GM21786 (cell line): ENCODE data around the gene SNAPIN.
"Not testable (repeated sequence)": the region's sequence is repeated elsewhere in the genome, so short reads cannot be mapped to it uniquely, and the experiment has no call there.

Experiments
- ATAC-seq: cut with Tn5 transposase; IDR thresholded peaks from one replicate; pipeline ENCODE4 v1.9.1; 2021; ENCODE audit not compliant: unreplicated experiment

SNAPIN gene

DNA sequence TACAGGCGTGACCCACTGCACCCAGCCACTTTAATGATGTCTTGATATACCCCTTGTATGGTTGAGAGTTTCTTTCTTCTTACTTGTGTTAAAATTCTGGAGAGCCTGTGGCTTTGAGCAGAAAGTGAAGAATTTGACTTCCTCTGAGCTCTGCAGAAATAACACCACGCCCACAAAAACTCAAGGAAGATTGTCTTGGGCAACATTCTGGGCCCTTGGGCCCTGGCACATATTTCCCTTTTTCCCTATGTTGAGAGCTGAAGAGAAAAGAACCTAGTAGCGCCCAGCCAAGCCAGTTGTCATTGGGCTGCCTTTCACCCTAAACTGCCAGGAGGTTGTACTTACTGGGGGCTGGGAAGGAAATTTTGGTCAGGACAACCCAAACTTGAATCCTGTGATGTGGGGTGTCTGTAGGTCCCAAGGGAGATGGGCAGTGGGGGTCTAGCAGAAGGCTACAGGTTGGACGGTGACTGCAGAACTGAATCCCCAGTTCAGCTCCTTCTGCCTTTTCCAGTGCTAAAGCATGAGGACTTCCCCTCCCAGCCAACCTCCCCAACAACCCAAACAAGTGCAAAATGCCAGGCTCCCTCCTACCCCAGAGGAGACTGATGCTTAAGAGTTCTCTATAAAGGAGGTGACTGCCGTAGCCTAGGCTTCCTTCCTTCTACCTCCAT, 11.7 kb upstream of the SNAPIN start:
- no peak for ATAC-seq

DNA sequence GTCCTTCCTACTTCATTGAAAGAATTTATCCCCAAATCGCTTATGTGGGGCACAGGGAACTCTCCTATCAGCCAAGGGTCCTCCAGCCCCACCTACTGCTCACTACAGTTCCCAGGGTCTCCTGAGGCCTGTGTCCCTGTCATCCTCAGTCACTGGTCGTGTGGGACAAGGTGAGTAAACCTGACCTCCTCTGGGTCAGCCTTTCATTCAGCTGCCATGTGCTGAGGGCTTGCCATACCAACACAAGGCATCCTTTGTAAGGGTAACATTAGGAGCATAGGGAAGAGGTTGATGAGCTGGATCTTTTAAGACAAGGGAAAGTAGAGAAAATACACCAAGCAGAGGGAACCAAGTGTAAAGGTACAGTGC, 11.2 kb upstream of the SNAPIN start:
- ATAC-seq, result no peak

DNA sequence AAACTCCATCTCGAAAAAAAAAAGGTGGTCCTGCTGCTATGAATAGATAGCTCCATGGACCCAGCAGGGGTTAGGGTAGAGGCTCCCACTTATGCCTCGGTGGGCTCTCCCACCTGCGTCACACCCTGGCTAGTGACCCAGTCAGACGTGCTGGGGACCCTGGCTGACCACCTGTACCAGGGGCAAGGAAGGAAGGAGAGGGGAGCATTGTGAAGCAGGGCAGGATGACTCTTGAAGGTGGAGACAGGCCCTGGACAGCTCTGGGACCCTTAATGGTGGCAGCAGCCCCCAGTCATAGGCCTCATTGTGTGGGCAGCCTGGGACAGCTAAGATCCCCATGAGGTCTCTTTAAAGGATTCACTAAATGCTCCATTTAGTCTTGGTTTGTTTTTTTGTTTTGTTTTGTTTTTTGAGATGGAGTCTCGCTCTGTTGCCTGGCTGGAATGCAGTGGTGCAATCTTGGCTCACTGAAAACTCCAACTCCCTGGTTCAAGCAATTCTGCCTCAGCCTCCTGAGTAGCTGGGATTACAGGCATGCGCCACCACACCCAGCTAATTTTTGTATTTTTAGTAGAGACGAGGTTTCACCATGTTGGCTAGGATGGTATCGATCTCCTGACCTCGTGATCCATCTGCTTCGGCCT, 10.4 kb upstream of the SNAPIN start:
- no peak for ATAC-seq

DNA sequence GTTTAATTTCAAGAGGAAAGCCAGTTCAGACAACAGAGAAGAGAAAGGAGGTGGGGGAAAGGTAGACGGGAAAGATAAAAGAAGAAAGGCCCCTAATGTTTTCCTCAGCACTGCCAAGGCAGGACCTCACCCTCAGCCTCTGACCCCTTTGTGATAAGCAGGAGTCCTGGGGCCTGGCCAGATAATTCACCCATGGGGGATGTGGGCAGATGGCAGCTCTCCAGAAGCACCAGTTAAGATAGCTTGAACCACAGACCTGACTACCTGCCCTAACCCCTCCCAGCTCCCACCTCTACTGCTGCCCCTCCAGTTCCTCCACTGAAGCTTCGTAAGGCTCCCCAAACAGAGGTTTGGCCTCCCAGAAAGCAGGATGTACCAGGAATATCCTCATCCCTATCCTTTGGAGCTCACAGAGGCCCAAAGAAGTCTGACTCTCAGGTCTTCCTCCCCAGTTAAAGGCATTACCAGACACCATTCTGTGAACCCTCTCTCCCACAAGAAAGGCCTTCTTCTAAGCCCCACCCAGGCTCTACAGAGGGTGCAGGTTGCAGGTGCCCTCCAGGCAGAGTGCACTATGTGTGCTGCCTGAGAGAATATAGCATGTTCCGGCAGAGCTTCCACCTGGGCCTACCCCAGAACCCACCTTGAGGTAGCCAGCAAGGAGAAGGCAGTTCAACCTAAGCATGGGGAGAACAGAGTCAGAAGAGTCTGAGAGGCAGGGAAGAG, 9.2 kb upstream of the SNAPIN start:
- no peak for ATAC-seq

DNA sequence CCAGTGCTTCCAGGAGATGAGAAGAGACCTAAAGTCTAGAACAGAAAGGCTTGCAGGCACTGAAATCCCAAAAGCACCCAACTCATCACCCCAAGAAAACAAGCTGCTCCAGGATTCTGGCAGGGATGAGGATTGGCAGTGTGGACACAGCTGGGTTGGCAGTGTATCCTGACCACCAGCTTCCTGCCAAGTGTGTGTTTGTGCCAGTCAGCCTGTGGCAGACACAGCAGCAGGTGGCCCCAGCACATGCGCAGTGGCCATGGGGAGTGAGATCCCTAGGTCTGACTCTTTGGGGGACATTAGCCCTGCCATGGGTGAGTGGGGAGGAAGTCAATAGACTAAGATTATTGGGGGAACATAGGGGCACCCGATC, 8.7 kb upstream of the SNAPIN start:
- no peak for ATAC-seq

DNA sequence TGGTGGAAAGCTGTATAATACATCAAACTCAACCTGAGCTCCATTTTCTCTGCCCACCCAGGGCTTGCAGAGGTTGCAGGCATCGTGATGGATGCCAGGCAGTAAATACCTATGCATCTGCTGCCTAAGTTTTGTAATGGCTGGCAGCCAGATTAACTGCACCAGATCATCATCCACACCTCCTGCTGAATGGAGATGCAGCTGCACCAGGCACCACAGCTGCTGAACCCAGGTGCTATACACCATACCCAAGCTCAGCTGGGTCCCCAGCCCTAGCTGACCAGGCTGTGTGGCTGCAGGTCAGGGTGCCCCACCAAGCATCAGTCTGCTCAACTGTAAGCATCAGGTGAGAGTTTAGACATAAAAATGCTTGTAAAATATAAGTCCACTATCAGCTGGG, 6.7 kb upstream of the SNAPIN start:
- ATAC-seq, result no peak

DNA sequence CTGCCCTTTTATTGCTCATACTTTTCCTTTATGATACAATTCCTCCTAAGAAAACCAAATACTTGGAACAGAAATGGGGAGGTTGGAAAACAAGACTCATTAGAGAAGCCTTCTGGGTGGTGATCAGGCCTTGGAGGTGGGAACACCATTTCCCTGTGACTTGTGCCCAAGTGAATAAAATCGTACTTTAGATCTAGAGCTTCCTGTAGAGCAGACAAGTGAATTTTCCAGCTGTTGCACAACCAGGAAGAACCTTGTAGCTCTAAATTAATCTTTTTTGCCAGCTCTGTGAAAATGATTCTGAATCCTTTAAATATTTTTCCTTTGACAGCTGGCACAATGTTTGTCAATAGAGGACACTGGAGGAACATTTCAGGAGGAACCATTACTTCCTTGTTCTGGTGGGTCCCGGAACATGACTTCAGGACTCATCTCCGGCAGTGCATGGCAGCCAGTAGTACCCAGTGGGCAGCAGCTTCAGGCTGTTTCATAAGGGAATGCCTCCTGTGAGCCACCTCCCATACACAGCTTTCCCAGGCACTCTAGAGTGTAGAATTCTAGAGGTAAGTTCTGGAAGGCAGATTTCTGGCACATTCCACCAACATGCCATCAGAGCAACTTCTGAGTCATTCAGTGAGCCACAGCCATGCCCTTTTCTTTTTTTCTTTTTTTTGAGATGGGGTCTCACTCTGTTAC, 5.5 kb upstream of the SNAPIN start:
- no peak for ATAC-seq

DNA sequence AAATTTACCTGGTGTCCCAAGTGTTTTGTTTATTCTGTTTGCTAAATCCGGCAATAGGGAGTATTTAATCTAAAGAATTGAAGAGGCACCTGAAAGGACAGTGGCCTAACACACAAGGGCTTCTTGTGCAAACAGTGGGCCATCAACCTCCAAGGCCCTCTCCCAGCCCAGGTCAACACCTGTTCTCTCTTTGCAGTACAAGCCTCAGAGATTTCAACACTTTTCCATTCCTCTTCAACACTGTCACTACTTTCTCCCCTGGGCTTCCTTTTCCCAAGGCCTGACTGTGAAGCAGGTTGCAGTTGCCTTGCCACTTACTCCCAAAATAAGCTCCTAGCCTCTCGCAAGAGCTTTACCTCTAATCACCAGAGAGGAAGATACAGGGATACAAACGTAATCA, 3.2 kb upstream of the SNAPIN start:
- ATAC-seq, result no peak

DNA sequence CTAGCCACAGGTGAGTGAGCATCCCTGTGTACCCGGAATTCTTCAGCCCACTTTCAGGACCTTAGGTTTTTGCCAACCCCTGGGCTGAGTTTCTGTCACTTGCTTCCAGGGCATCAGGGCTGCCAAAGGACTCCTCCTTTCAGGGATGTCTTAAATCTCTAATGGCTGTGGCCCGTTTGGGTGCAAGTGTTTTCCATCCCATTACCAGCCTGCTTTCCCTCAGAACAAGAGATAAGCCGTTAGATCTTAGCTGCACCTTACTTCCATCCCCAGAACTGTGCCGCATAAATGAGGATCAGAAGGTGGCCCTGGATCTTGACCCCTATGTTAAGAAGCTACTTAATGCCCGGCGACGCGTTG, 652 bp downstream of the SNAPIN start:
- no peak for ATAC-seq

DNA sequence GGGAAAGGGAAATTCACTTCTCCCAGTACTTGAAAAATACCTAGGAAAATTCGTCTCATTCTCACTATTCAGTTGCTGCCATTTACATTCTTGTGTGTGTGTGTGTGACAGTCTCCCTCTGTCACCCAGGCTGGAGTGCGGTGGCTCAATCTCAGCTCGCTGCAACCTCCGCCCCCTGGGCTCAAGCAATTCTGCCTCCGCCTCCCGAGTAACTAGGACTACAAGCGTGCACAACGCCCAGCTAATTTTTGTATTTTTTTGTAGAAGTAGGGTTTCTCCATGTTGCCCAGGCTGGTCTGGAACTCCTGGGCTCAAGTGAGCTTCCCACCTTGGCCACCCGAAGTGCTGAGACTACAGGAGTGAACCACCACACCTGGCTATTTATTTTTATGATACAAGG, 1.2 kb downstream of the SNAPIN start:
- no peak for ATAC-seq

DNA sequence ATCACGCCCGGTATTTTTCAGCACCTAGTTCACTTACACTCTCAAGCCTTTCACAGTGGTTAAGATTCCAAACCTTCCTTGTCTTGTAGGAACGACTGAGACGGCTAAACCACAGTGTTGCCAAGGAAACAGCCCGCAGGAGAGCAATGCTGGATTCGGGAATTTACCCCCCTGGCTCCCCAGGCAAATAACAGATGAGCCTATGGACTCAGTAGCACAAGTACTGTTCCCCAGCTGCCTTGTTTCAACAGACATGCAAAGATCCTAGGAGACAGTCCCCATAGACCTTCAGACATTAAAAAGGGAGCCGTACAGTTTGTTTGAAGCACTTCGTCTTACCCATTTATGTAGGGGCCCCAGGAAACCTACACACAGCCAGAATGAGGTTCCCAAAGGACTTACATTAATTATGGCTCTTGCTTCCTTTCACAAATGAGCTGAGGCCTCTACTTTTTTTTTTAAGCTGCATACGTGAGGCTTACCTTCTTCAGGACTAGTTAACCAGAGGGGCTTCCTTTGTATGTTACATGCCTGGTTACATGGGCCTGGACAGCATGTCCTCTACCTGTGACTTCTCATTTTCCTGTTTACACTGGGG, 2.7 kb downstream of the SNAPIN start:
- no peak for ATAC-seq

DNA sequence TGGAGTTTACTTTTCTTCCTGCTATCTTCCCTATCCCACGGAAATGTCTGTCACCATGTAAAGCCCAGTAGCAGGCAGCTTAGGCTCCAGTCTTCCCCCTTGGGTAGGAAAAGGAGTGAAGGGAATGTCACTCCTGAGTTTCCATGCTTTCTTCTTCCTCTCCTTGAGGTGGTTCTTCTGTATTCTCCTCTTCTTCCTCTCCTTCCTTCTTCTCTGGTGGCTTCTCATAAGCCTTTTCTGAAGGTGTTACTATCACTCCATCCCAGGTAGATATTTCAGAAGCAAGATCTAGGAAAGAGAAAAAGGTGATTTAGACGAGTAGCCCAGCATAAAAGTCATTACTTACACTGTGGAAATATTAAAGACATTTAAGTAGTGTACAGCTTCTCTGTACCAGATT, 3.8 kb downstream of the SNAPIN start:
- no peak for ATAC-seq

DNA sequence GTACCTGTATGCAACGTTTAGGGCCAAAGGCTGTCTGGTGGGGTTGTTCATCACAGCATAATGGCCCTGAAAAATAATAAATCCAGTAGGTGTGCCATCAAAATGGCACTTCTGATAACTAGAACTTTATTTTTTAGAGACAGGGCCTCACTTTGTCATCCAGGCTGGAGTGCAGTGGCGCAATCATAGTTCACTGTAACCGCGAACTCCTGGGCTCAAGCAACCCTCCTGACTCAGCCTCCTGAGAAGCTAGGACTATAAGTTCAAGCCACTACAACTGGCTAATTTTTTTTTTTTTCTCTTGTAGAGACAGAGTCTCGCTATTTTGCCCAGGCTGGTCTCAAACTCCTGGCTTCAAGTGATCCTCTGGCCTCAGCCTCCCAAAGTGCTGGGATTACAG, 4.7 kb downstream of the SNAPIN start:
- no peak for ATAC-seq

DNA sequence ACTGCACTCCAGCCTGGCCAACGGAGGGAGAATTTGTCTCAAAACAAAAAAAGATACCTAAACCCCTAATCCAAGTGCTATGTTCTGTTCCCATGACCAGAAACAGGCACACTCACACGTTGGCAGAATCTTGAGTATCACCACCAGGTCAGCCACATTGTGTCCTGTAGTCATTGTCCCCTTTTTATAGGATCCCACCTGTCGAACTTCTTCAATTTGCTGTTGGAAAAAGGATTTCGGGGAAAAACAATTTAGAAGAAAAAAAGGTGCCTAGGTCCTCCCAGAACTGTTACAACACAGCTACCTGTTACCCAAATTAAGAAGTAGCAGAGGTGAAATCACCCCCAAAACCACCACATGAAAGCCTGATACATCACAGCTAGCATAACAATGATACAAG, 8.9 kb downstream of the SNAPIN start:
- ATAC-seq, result no peak

DNA sequence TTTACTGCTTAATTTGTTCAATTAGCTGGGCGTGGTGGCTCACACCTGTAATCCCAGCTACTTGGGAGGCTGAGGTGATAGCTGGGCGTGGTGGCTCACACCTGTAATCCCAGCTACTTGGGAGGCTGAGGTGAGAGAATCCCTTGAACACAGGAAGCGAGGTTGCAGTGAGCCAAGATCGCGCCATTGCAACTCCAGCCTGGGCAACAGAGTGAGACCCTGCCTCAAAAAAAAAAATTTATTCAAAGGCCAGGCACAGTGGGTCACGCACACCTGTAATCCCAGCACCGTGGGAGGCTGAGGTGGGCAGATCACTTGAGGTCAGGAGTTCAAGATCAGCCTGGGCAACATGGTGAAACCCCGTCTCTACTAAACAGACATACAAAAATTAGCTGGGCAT, 10.2 kb downstream of the SNAPIN start:
- not testable (repeated sequence) for ATAC-seq

DNA sequence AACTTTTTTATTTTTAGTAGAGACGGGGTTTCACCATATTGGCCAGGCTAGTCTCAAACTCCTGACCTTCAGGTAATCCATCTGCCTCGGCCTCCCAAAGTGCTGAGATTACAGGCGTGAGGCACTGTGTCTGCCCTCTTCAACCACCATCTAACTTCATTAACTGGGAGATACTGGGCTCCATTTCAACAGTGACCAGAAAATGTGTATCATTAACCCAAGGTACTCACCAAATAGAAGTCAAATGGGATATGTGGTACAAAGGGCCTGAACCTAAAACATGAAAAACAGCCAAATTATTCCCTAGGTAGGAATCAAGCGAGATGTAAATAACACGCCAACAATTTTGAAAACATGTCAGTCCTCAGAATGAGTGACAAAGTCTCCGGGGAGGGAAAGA, 11.1 kb downstream of the SNAPIN start:
- no peak for ATAC-seq

DNA sequence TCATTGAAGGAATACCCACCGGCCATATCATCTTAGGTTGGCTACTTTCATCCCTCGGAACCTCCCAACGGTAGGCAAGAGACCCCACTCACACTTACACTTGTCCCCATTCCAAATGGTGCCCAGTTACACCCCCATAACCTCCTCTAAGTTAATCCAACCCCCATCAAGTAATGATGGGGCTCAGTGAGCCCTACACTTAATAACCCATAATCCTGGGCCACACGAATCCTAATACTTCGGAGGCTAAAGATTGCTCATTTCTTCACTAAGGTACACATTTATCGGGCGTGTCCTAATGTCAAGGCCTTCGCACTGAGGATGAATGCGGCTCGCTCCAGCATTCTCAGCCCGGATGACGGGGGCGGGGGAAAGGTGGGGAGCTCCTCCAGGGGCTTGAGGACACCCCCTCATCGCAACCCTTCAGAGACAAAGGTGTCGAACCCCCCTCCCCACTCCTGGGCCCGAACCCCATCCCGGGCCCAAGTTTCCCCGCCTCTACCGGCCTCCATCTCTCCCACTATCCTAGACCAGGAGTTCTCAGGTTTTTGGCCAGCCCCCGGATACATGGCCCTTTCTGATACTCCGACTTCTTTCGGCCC, 11.9 kb downstream of the SNAPIN start:
- no peak for ATAC-seq

DNA sequence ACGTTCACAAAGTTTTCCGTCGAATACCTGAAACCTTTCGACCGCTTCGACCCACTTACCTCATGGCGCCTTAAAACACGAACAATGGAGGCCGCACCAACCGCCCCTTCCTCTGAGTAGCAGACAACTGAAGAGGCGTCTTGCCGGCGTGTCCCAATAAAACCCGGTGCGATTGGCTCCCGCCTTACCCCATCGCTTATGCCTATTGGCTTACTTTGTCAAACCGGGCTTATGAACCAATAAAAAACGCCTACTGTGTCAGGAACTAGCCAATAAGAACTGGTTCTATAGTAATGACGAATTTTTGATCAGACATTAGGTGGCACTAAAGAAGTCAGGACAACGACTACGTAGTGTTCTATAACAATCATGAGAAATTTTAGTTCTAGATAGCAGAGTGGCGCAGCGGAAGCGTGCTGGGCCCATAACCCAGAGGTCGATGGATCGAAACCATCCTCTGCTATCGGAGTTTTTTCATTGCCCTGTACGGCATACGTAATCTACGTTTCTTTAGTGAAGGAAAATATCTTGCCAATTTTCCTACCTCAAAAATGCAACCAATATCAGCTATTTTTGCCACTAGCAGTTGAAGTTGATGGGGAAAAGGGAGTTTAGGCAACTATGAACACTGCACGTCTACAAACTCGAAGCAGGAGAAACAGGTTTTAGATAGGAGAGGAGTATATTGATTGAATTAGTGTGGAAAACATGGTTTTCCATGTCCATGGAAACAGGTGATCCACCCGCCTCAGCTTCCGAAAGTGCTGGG, 12.5 kb downstream of the SNAPIN start, which contains the start of gene ILF2:
ILF2 (minus strand) TSS at position 135 of the 769 bp plus-strand sequence; CDS start at position 64, 71 bp downstream.
- peak; percentile 93 for ATAC-seq

DNA sequence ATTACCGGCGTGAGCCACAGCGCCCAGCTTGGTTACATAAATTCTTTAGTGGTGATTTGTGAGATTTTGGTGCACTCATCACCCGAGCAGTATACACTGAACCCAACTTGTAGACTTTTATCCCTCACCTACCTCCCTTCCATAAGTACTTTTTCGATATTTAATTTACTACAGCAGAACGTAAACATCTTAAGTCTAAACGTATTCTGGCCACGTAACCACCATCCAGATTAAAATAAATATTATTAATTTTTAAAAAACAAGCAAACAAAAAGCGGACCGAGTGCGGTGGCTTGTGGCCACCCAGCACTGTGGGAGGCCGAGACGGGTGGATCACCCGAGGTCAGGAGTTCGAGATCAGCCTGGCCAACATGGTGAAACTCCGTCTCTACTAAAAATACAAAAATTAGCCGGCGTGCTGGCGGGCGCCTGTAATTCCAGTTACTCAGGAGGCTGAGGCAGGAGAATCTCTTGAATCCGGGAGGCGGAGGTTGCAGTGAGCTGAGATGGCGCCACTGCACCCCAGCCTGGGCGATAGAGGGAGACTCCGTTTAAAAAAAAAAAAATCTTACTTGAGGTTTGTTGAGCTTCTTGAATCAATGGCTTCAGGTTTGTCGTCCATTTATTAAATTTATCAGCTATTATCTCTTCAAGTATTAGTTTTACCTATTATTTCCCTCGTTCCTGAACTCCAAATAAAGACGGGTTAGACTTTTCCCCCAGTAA, 13.3 kb downstream of the SNAPIN start:
- peak; percentile 4 for ATAC-seq

DNA sequence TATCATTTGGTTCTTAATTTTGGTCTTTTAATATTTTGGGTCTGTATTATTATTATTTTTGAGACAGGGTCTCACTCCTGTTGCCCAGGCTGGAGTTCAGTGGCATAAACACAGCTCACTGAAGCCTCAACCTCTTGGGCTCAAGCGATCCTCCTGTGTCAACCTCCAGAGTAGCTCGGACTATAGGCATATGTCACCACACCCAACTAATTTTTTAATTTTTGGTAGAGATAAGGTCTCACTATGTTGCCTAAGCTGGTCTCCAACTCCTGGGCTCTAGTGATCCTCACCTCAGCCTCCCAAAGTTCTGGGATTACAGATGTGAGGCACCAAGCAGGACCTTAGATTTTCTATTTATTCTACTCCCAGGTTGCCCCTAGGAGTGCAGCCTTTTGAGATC, 15.0 kb downstream of the SNAPIN start:
- no peak for ATAC-seq
